HEK293T (cell line): Measurements from ENCODE around the gene CHODL.

Experiments used
- ARNT ChIP-seq: fragments of 450-650 bp; IDR thresholded peaks from 2 replicates; pipeline ENCODE4 v1.6.1; 2017; ENCODE audit warnings: mild to moderate bottlenecking
- BHLHE40 ChIP-seq: fragments of 450-650 bp; IDR thresholded peaks from 2 replicates; pipeline ENCODE4 v1.6.1; 2016; ENCODE audit warnings: mild to moderate bottlenecking, moderate library complexity, borderline replicate concordance
- ELF4 ChIP-seq: fragments of 450-650 bp; IDR thresholded peaks from 2 replicates; pipeline ENCODE4 v1.6.1; 2017; ENCODE audit warnings: antibody characterized with exemption
- FOXA1 ChIP-seq: fragments of 450-650 bp; IDR thresholded peaks from 2 replicates; pipeline ENCODE4 v1.6.1; 2016; ENCODE audit warnings: mild to moderate bottlenecking
- FOXK2 ChIP-seq: fragments of 450-650 bp; IDR thresholded peaks from 2 replicates; pipeline ENCODE4 v1.6.1; 2016; ENCODE audit warnings: mild to moderate bottlenecking
- FOXM1 ChIP-seq: fragments of 450-650 bp; IDR thresholded peaks from 2 replicates; pipeline ENCODE4 v1.6.1; 2017; ENCODE audit warnings: mild to moderate bottlenecking, borderline replicate concordance
- HDGF ChIP-seq: fragments of 450-650 bp; IDR thresholded peaks from 2 replicates; pipeline ENCODE4 v1.6.1; 2017; ENCODE audit warnings: antibody characterized with exemption, borderline replicate concordance
- NFRKB ChIP-seq: fragments of 450-650 bp; IDR thresholded peaks from 2 replicates; pipeline ENCODE4 v1.6.1; 2016; ENCODE audit warnings: mild to moderate bottlenecking, moderate library complexity
- SP1 ChIP-seq: fragments of 450-650 bp; IDR thresholded peaks from 2 replicates; pipeline ENCODE4 v1.6.1; 2017
- SUZ12 ChIP-seq: fragments of 450-650 bp; IDR thresholded peaks from 2 replicates; pipeline ENCODE4 v1.6.1; 2016; ENCODE audit warnings: mild to moderate bottlenecking
- TARDBP ChIP-seq: fragments of 450-650 bp; IDR thresholded peaks from 2 replicates; pipeline ENCODE4 v1.6.1; 2016

DNA sequence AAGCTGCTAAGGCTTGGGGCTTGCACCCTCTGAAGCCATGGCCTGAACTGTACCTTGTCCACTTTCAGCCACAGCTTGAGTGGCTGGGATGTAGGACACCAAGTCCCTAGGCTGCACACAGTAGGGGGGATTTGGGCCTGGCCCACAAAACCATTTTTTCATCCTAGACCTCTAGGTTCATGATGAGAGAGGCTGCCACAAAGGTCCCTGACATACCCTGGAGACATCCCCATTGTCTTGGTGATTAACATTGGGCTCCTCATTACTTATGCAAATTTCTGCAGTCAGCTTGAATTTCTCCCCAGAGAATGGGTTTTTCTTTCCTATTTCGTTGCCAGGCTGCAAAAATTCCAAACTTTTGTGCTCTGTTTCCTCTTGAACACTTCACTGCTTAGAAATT is 26.3 kb upstream of the CHODL start:
- no peak for TF ChIP-seq SP1
- no peak for TF ChIP-seq BHLHE40
- TF ChIP-seq SUZ12 = no peak
- no peak for TF ChIP-seq FOXK2
- TF ChIP-seq FOXM1 = no peak
- no peak for TF ChIP-seq NFRKB
- no peak for TF ChIP-seq TARDBP
- TF ChIP-seq ARNT = no peak
- no peak for TF ChIP-seq FOXA1
- TF ChIP-seq HDGF = no peak
- TF ChIP-seq ELF4 = no peak
